OCI-M1 (cell line): ENCODE measurements around the gene ADD1.

ENCODE experiments used
- DNase-seq: peaks from one replicate; lab custom pipeline; 2025; lab: John Stamatoyannopoulos, UW

Gene ADD1

GRCh38 chr4:2963966-2964471 lies 120.4 kb downstream of the ADD1 start:
- peak; percentile 50 for DNase-seq

DNA sequence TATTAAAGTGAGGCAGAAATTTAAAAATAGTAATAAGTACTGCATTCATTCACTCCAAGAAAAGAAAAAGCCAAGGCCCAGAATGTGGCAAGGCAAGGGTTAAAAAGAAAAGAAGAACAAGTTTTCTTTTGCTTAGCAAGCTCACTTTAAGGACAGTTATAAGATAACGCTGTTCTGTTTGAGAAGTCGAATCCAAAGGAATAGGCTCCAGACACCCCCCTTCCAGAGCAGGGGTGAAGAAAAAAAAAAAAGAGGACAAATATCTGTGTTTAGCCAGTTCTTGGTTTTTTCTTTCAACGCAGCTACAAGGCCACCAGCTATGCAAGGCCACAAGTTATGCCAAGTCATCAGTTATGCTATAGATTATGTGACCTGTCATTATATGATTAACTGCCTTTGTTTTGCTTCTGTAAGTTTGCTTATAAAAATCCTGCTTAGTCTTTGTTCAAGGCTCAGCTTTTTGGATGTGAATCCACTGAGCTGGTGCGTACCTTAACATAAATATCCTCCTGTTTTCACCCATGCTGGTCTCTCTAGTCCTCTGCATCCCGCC lies 121.1 kb downstream of the ADD1 start:
- DNase-seq: peak; percentile 57

GRCh38 chr4:2965262-2965661 lies 121.6 kb downstream of the ADD1 start:
- DNase-seq: no peak

GRCh38 chr4:2968381-2968780 lies 124.7 kb downstream of the ADD1 start:
- DNase-seq: no peak

DNA sequence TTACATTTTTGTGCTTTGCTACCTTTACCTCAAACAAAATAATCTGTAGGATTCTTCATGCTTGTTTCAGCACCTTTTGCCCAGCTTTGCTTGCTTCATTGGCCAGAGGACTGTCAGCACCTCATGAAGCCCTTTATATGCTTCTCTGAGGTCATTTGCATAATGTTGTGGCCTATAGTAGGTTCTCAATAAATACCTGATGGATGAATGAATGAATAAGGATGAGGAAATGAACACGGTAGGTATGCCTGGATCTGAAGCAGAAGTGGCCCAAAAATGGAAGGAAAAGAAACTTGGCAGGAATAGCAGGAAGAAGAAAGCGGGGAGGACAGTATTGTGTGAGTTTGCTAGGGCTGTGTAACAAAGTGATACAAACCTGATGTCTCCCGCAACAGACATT lies 127.6 kb downstream of the ADD1 start:
- no peak for DNase-seq

DNA sequence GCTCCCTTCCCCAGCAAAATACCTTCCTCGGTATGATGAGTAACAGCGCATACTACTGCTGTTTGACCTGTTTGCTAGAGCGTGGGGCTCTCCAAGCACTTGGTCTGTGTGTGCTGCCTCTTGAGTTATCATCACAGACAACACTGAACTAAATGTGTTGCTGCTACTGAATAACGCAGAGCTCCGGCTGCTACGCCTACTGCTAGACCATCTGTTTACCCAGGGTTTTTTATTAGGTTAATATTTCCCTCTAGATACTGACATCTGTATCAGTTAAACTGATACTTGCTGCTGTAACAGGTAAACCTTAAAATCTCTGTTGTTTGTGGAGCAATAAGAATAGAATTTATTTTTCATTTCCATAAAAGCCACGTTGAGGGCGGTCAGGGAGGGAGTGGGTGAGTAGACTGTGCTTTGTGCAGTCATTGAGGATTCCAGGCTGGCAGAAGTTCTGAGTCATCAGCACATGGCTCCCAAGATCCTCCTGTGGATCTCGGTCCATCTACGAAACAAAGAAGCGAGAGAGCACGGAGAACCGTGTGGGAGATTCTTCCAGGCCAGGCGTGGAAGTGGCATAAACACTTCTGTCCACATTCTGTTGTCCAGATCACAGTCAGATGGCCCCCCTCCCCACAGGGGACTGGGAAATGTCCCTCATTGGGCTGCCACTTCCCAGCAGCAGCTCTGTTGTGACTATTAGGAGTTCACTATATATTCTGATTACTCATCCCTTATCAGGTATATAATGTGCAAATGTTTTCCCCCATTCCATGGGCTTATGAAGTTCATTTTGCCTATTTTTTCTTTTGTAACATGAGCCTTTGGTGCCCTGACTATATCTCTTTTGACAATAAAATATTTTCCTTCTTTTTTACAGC lies 133.8 kb downstream of the ADD1 start:
- DNase-seq: no peak
